ENCODE data around the gene NHSL1.
A peak's percentile ranks its signal among the peaks of the same experiment; 100 is the strongest.

Gene NHSL1

GRCh38 chr6:138499303-138500018 lies at the start of gene NHSL1:
NHSL1 (minus strand) TSS chr6:138499494; CDS start chr6:138499290, 204 bp downstream.
- DNase-seq (ENCODE audit: low spot score) = peak; percentile 27
- in situ Hi-C loops (cut with MboI; ENCODE audit: low pct_unique_long_range_greater_than_20kb, low sequenced_read_pairs, unreplicated experiment) = no loop called here
- no peak for TF ChIP-seq CTCF (IDR thresholded peaks at IDR 0.05; ENCODE audit: extremely low read depth, insufficient read depth, missing control alignments)

GRCh38 chr6:138546733-138547185 lies 47.5 kb upstream of the NHSL1 start:
- DNase-seq (ENCODE audit: low spot score) = no peak
- in situ Hi-C loops (cut with MboI; ENCODE audit: low pct_unique_long_range_greater_than_20kb, low sequenced_read_pairs, unreplicated experiment) = no loop called here
- no peak for TF ChIP-seq CTCF (IDR thresholded peaks at IDR 0.05; ENCODE audit: extremely low read depth, insufficient read depth, missing control alignments)

- in situ Hi-C loops (cut with MboI; ENCODE audit: low pct_unique_long_range_greater_than_20kb, low sequenced_read_pairs, unreplicated experiment) = no loop called here
- no peak for TF ChIP-seq CTCF (IDR thresholded peaks at IDR 0.05; ENCODE audit: extremely low read depth, insufficient read depth, missing control alignments)
- DNase-seq (ENCODE audit: low spot score) = no peak
These were observed 46.3 kb upstream of the NHSL1 start for GRCh38 chr6:138545621-138545980.

GRCh38 chr6:138544501-138544900 lies 45.2 kb upstream of the NHSL1 start:
- no peak for TF ChIP-seq CTCF (IDR thresholded peaks at IDR 0.05; ENCODE audit: extremely low read depth, insufficient read depth, missing control alignments)
- in situ Hi-C loops (cut with MboI; ENCODE audit: low pct_unique_long_range_greater_than_20kb, low sequenced_read_pairs, unreplicated experiment) = no loop called here
- DNase-seq (ENCODE audit: low spot score) = no peak

GRCh38 chr6:138543657-138544056 lies 44.4 kb upstream of the NHSL1 start:
- no peak for TF ChIP-seq CTCF (IDR thresholded peaks at IDR 0.05; ENCODE audit: extremely low read depth, insufficient read depth, missing control alignments)
- DNase-seq (ENCODE audit: low spot score) = no peak
- in situ Hi-C loops (cut with MboI; ENCODE audit: low pct_unique_long_range_greater_than_20kb, low sequenced_read_pairs, unreplicated experiment) = no loop called here

GRCh38 chr6:138541823-138542481 lies 42.7 kb upstream of the NHSL1 start:
- TF ChIP-seq CTCF (IDR thresholded peaks at IDR 0.05; ENCODE audit: extremely low read depth, insufficient read depth, missing control alignments) = no peak
- in situ Hi-C loops (cut with MboI; ENCODE audit: low pct_unique_long_range_greater_than_20kb, low sequenced_read_pairs, unreplicated experiment) = no loop called here
- no peak for DNase-seq (ENCODE audit: low spot score)

Data from GM13977 (cell line).